GM21786 (cell line): Measurements from ENCODE around the gene INTS13.
A peak's percentile ranks its signal among the peaks of the same experiment; 100 is the strongest.
"Not testable (repeated sequence)": the region's sequence is repeated elsewhere in the genome, so short reads cannot be mapped to it uniquely, and the experiment has no call there.

Experiments
- ATAC-seq: cut with Tn5 transposase; IDR thresholded peaks from one replicate; pipeline ENCODE4 v1.9.1; 2021; ENCODE audit not compliant: unreplicated experiment

INTS13 gene

DNA sequence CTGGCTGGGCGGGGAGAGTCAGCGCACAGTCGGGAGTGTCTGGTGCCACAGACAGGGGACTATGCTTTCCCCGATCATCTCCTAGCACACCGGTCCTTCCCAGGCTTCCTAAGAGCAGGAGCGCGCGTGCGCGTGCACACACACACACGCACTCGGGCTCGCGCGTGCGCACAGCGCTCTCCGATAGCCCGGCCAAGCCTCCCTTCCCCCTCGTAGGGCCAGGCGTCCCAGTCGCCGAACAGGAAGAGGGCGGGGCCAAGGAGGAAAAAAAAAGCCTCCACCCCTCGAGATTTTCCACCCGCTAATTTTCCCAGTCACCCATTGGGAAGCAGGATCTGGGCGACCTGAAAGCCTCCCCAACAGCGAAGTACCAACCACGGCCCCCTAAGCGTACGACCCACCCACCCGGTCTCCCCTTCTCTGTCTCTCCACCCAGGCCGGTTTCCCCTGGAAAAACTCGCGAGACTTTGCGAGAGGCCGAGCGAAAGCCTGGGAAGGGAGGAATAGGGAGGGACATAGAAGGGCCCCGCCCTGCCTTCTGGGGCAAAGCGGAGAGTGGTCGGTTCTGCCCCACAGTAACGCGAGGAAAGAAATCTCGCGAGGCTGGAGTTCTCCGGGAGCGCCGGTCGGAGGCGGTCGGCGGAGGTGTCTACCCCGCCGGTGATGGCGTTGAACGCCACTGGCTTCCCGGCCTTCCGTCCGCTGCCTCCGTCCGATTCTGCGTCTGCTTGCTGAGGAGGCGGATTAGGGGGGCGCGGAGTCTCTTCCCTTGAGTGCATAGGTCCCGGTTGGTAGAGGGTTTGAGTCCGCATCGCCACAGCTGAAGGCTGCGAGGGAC is at the start of gene INTS13, which contains the start of gene FGFR1OP2:
Gene INTS13, minus strand, starts transcription at position 119 of the 838 bp plus-strand sequence. CDS start 1,178 bp downstream, outside the sequence.
Gene FGFR1OP2, plus strand, starts transcription at position 608 of the 838 bp plus-strand sequence. CDS start 15,689 bp downstream, outside the sequence.
- peak; percentile 84 for ATAC-seq

DNA sequence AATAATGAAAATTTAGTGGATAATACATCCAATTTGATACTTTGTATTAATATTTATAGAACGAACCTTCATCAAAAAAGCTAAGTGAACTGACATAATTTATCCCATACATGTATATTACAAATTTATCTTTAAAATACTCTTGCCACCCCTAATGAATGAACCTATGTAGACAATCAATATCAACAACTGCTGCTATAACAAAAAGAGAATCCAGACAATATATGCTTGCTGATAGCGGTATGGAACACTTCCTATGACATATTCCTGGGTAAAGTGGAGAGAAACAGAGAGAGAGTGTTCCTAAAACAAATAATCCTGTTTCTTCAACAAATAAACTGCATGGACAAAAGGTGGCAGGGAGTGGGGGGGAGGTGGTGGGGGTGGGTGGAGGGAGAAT is 45.1 kb upstream of the INTS13 start:
- ATAC-seq, result no peak

- ATAC-seq, result no peak
Measured at GRCh38 chr12:26979733-26980132, 42.0 kb upstream of the INTS13 start.

GRCh38 chr12:26978801-26979200 is 41.0 kb upstream of the INTS13 start:
- ATAC-seq, result no peak

- ATAC-seq, result no peak
Measured at GRCh38 chr12:26976687-26977086, 38.9 kb upstream of the INTS13 start.

DNA sequence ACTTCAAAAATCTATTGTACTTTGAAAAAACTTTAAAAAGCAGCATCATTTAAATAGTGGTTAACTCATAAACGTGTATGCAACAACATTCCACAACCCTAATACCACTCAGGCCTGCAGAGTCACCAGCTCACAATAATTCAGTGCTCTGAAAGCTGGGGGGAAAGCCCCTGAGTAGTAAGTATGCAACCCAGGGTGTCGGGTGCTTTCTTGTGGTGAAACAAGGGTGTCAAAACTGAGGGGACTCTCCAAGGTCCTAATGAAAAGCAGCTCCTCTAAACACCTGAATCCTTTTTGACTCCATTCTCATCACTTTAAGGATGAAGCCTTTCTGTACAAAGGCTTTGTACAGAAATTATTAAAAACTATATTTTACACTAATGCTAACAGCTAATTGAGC is 34.2 kb upstream of the INTS13 start:
- peak; percentile 98 for ATAC-seq

DNA sequence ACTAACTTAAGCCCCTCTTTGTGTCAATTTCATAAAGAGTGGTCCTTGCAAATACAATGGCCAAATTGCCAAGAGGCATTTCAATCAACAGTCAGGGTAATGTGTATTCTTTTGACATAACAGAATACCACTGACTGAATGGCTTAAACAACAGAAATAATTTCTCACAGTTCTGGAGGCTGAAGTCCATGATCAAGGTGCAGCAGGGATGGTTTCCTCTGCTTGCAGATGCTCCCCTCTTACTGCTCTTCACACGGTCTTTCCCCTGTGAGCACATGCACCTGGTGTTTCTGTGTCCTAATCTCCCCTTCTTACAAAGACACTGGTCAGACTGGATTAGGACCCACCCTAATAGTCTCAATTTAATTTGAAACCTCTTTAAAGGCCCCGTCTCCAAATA is 32.4 kb upstream of the INTS13 start:
- no peak for ATAC-seq

DNA sequence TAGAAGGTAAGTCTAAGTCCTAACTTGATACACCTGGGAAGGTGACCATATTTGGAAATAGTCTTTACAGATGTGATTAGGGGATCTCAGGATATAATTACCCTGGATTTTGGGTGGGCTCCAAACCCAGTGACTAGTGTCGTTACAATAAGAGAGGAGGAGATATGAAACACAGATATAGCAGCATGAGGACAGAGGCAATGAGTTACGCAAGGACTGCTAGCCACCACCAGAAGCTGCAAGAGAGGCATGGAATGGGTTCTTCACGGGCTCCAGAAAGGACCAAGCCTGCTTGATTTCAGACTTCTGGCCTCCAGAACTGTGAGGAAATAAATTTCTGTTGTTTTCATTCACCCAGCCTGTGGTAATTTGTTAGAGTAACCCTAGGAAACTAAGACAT is 29.1 kb upstream of the INTS13 start:
- no peak for ATAC-seq

- ATAC-seq, result no peak
Measured at GRCh38 chr12:26963413-26963812, 25.6 kb upstream of the INTS13 start.

DNA sequence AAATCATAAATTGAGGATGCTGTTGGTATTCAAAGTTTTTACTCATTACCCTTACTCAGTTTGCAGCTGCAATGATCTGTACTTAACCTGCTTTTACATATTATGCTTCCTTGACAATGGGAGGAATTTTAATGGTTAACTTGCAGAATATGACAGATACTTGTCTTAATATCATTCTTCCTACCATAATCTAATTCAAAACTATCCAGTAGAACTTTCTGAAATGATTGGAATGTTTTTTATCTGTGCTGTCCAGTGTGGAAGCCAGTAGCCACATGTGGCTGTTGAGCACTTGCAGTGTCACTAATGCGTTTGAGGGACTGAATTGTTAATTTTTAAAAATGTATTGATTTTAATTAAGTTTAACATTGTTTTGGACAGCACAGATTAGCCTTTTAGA is 24.0 kb upstream of the INTS13 start:
- ATAC-seq, result no peak

- ATAC-seq, result not testable (repeated sequence)
Measured at GRCh38 chr12:26961391-26961790, 23.6 kb upstream of the INTS13 start.

GRCh38 chr12:26954027-26954426 is 16.2 kb upstream of the INTS13 start:
- no peak for ATAC-seq

DNA sequence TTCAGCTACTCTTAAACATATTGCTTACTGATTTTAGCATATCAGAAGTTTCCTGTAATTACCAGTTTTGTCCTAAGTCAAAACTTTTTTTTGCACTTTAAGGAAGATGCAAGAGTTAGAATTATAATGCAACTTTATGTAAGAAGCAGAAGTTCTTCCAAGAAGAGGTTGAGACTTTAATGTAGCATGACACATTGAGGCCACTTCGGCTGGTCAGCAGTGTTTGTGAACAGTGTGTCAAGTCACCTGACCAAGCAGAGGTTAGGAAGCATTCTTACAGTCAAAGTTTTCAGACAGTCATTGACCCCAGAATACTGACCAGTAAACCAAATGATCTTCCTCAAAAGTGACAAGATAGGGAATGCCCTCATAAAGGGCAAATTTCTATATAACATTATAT is 15.7 kb upstream of the INTS13 start:
- no peak for ATAC-seq

GRCh38 chr12:26948309-26948708 is 10.5 kb upstream of the INTS13 start:
- no peak for ATAC-seq

DNA sequence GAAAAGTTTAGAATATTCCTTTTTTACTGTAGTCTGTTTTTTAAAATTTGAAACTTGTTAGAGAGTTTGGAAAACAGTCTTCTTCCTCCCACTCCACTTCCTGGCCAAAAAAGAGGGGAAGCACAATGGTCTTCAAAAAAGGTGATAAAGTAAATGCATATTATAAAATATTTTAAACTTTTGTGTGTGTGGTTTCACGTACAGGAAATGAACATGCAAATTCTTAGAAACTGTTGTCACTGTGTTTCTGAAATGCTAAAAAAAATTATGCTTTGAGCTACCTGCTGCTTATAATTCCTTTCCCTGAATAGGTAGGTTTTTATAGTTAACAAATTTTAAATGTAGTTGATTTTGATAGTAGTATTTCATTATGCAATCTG is 3.4 kb upstream of the INTS13 start:
- ATAC-seq, result no peak

- no peak for ATAC-seq
Measured at GRCh38 chr12:26940516-26941214, 2.9 kb upstream of the INTS13 start.

DNA sequence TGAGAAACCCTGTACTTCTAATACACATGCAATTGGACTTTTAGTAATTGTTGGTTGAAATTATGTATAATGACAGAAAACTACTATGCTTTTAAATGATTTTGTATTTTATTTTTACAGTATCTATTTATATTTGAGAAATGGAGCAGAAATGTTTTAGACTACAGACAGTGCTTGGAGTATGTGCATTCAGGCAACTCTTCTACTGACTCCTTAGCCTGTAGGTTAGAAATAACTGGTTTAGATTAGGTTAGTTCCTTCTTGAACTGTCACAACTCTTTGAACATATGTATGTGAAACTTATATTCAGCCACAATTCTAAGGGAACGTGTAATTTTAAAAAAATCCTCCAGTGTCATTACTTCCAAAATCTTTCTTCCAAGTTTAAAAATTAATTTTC is 2.2 kb upstream of the INTS13 start:
- no peak for ATAC-seq

DNA sequence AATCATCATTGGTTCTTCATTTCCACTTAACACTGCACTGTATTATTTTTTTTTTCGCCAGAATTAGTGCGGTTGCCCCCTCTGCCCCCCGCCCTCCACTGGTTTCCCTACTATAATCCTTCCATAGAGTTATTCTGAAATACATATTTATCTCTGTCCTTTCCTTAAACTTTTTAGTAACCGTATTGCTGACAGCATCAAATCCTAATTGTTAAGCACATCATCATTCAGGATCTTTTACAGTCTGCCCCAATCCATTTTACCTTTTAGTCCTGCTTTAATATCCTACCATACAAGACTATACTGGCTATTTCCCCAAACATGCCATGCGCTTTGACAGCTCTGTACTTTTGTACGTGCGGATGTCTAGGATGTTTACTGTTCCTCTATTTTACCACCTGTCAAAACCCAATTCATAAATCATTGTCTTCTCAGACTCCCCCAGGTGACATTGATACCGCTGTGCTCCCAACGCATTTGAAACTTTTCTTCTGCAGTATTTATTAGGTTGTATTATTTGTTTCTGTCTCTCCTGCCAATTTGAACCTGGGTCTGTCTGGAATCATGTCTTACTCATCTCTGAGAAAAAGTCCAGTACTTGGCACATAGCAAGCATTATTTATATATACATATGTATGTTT is 1.5 kb upstream of the INTS13 start:
- ATAC-seq, result no peak

GRCh38 chr12:26938701-26939062 is 901 bp upstream of the INTS13 start:
- ATAC-seq, result peak; percentile 0

DNA sequence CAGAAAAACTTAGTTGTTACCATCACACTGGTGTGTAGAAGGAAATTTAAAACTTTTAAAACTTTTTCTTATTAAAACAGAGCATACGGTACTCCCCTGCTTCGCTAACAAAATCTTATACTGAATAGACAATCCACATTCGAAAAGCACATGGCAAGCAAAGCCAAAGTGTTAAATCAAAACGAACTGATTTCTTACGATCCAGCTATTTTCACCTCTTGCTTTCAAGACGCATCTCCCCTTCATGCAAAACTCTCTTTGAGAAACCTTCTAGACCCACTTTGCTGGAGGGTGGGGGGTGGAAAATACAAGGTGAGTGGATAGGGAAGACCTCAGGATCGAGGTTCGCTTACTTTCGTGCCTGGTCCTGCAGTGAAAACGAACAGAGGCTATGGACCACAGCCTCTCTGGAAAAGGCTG is 328 bp downstream of the INTS13 start:
- no peak for ATAC-seq

- no peak for ATAC-seq
Measured at GRCh38 chr12:26936559-26937442, 980 bp downstream of the INTS13 start.
